ENCODE results near the gene ZCCHC7. TPM values are rescaled to one million over a fixed set of nuclear protein-coding genes. Genes with fewer than 3 reads are reported as not detected.

The ZCCHC7 gene
- polyA plus RNA-seq, 1 donor from 2014 or later: 10.9 TPM

- no peaks in the 10 kb centered on the region for H3K9me3 ChIP-seq (ENCODE audit: low read length)
- no peak overlapping the region for H3K4me3 ChIP-seq (ENCODE audit: low read length)
- peaks cover 10% of the 10 kb centered on the region for H3K36me3 ChIP-seq (ENCODE audit: insufficient read depth, low read length)
- H3K79me2 ChIP-seq (replicated peaks; ENCODE audit: insufficient read depth, low read length): peaks cover 11% of the 10 kb centered on the region
- H4K20me1 ChIP-seq (ENCODE audit: insufficient read depth): no peaks in the 10 kb centered on the region
- H3K27me3 ChIP-seq (ENCODE audit: insufficient read depth, low read depth, low read length): peaks cover 2% of the 10 kb centered on the region
- H3K27ac ChIP-seq (ENCODE audit: low read length): no peak overlapping the region
- H3K9me2 ChIP-seq (ENCODE audit: insufficient read depth, low read length): no peaks in the 10 kb centered on the region
- no peak overlapping the region for H3K4me2 ChIP-seq (ENCODE audit: low read length)
- no peak overlapping the region for H2AFZ ChIP-seq (ENCODE audit: low read depth, low read length)
- no peaks in the 10 kb centered on the region for H3F3A ChIP-seq (ENCODE audit: insufficient read depth, low read length, poor library complexity, severe bottlenecking)
- H3K9ac ChIP-seq (ENCODE audit: low read length): no peak overlapping the region
- TF ChIP-seq MXI1 (conservative IDR thresholded peaks at IDR 0.05; ENCODE audit: poor library complexity, severe bottlenecking) (no peak), POLR2AphosphoS5 (IDR thresholded peaks at IDR 0.05) (no peak)
These were observed 38.1 kb upstream of the ZCCHC7 start for GRCh38 chr9:37082214-37082765.

GRCh38 chr9:37083654-37084053 is 36.7 kb upstream of the ZCCHC7 start:
- Histone ChIP-seq H3K4me2 (ENCODE audit: low read length) (no peak overlapping the region), H2AFZ (ENCODE audit: low read depth, low read length) (no peak overlapping the region), H4K20me1 (ENCODE audit: insufficient read depth) (no peaks in the 10 kb centered on the region), H3K79me2 (replicated peaks; ENCODE audit: insufficient read depth, low read length) (peaks cover 11% of the 10 kb centered on the region), H3K9me3 (ENCODE audit: low read length) (no peaks in the 10 kb centered on the region), H3K27ac (ENCODE audit: low read length) (no peak overlapping the region), H3K4me3 (ENCODE audit: low read length) (no peak overlapping the region), H3F3A (ENCODE audit: insufficient read depth, low read length, poor library complexity, severe bottlenecking) (no peaks in the 10 kb centered on the region), H3K9me2 (ENCODE audit: insufficient read depth, low read length) (no peaks in the 10 kb centered on the region), H3K36me3 (ENCODE audit: insufficient read depth, low read length) (peaks cover 10% of the 10 kb centered on the region), H3K27me3 (ENCODE audit: insufficient read depth, low read depth, low read length) (peaks cover 2% of the 10 kb centered on the region), H3K9ac (ENCODE audit: low read length) (no peak overlapping the region)
- TF ChIP-seq RAD21 (conservative IDR thresholded peaks at IDR 0.05): no peak
- no peak for TF ChIP-seq SMC3 (conservative IDR thresholded peaks at IDR 0.05; ENCODE audit: poor library complexity)
- TF ChIP-seq REST (IDR thresholded peaks at IDR 0.05; ENCODE audit: borderline replicate concordance): no peak
- no peak for TF ChIP-seq TAF1 (IDR thresholded peaks at IDR 0.05; ENCODE audit: low read depth)
- no peak for TF ChIP-seq CTCF (IDR thresholded peaks at IDR 0.05; ENCODE audit: poor library complexity, severe bottlenecking)
- TF ChIP-seq EP300 (conservative IDR thresholded peaks at IDR 0.05; ENCODE audit: poor library complexity, severe bottlenecking): no peak
- TF ChIP-seq EZH2 (IDR thresholded peaks at IDR 0.05; ENCODE audit: borderline replicate concordance, insufficient read depth, low read length, poor library complexity, severe bottlenecking): no peak
- TF ChIP-seq POLR2AphosphoS5 (IDR thresholded peaks at IDR 0.05): no peak

- no peaks in the 10 kb centered on the region for H3K9me3 ChIP-seq (ENCODE audit: low read length)
- H3K9ac ChIP-seq (ENCODE audit: low read length): no peak overlapping the region
- no peak for TF ChIP-seq EZH2 (IDR thresholded peaks at IDR 0.05; ENCODE audit: borderline replicate concordance, insufficient read depth, low read length, poor library complexity, severe bottlenecking)
- TF ChIP-seq REST (IDR thresholded peaks at IDR 0.05; ENCODE audit: borderline replicate concordance): no peak
- TF ChIP-seq MXI1 (conservative IDR thresholded peaks at IDR 0.05; ENCODE audit: poor library complexity, severe bottlenecking): no peak
- TF ChIP-seq TAF1 (IDR thresholded peaks at IDR 0.05; ENCODE audit: low read depth): no peak
- no peak for TF ChIP-seq RAD21 (conservative IDR thresholded peaks at IDR 0.05)
- no peak for TF ChIP-seq SMC3 (conservative IDR thresholded peaks at IDR 0.05; ENCODE audit: poor library complexity)
- no peak for TF ChIP-seq POLR2AphosphoS5 (IDR thresholded peaks at IDR 0.05)
- TF ChIP-seq EP300 (conservative IDR thresholded peaks at IDR 0.05; ENCODE audit: poor library complexity, severe bottlenecking): no peak
- TF ChIP-seq CTCF (IDR thresholded peaks at IDR 0.05; ENCODE audit: poor library complexity, severe bottlenecking): no peak
- H3K4me2 ChIP-seq (ENCODE audit: low read length): no peak overlapping the region
- H3K27me3 ChIP-seq (ENCODE audit: insufficient read depth, low read depth, low read length): no peaks in the 10 kb centered on the region
- H3K79me2 ChIP-seq (replicated peaks; ENCODE audit: insufficient read depth, low read length): peaks cover 8% of the 10 kb centered on the region
- H2AFZ ChIP-seq (ENCODE audit: low read depth, low read length): no peak overlapping the region
- no peak overlapping the region for H3K4me3 ChIP-seq (ENCODE audit: low read length)
- no peaks in the 10 kb centered on the region for H3K9me2 ChIP-seq (ENCODE audit: insufficient read depth, low read length)
- H4K20me1 ChIP-seq (ENCODE audit: insufficient read depth): no peaks in the 10 kb centered on the region
- no peak overlapping the region for H3K27ac ChIP-seq (ENCODE audit: low read length)
- no peaks in the 10 kb centered on the region for H3F3A ChIP-seq (ENCODE audit: insufficient read depth, low read length, poor library complexity, severe bottlenecking)
- H3K36me3 ChIP-seq (ENCODE audit: insufficient read depth, low read length): peaks cover 10% of the 10 kb centered on the region
These were observed 35.1 kb upstream of the ZCCHC7 start for GRCh38 chr9:37085233-37085632.

All from neural cell (in vitro differentiated cells).